ENCODE measurements around the gene NUDT16L1. TPM values are rescaled to one million over a fixed set of nuclear protein-coding genes. Genes with fewer than 3 reads are reported as not detected.
A peak's percentile ranks its signal among the peaks of the same experiment; 100 is the strongest.

NUDT16L1 gene
- polyA plus RNA-seq, 1 donor (not counting 4 experiments of a cell fraction or from before 2014, with no cell fraction given): 23.0 TPM

- Histone ChIP-seq H3K9ac (ENCODE audit: control insufficient read depth, extremely low read depth, insufficient read depth, low read length) (peak overlapping the region; percentile 84), H2AFZ (ENCODE audit: control insufficient read depth, low read length) (peak overlapping the region; percentile 88), H3K79me2 (ENCODE audit: control insufficient read depth, insufficient read depth, low read length) (peaks cover 31% of the 10 kb centered on the region), H3K4me3 (ENCODE audit: control insufficient read depth in 2 of 3, extremely low read depth in 1 of 3, insufficient read depth in 2 of 3, low read depth in 1 of 3, low read length in 3 of 3) (peak overlapping the region; percentile 65 to 86 (median 70)), H3K27me3 (ENCODE audit: control insufficient read depth, extremely low read depth, insufficient read depth, low read length) (peaks cover 3% of the 10 kb centered on the region), H3K27ac (ENCODE audit: control insufficient read depth, insufficient read depth, low read length) (peak overlapping the region; percentile 37), H3K9me1 (ENCODE audit: control insufficient read depth, extremely low read depth, insufficient read depth, low read length) (no peaks in the 10 kb centered on the region), H3K4me2 (ENCODE audit: control insufficient read depth, extremely low read depth, insufficient read depth, low read depth, low read length) (peak overlapping the region; percentile 80), H3K36me3 (ENCODE audit: control insufficient read depth in 2 of 2, extremely low read depth in 1 of 2, insufficient read depth in 2 of 2, low read length in 2 of 2) (peaks cover 14 to 18% of the 10 kb centered on the region in 2 experiments), H3K4me1 (ENCODE audit: control insufficient read depth, extremely low read depth, insufficient read depth, low read length) (peaks cover 5% of the 10 kb centered on the region), H4K20me1 (ENCODE audit: control insufficient read depth, extremely low read depth, insufficient read depth, low read length) (no peaks in the 10 kb centered on the region), H3K9me3 (ENCODE audit: control insufficient read depth, low read depth, low read length) (no peaks in the 10 kb centered on the region)
- no peak for TF ChIP-seq CTCF (optimal IDR thresholded peaks at IDR 0.05 in 1 of 3, IDR thresholded peaks at IDR 0.05 in 1 of 3, conservative IDR thresholded peaks at IDR 0.05 in 1 of 3; ENCODE audit: extremely low read depth in 1 of 3, insufficient read depth in 2 of 3, low read length in 3 of 3)
- DNase-seq (ENCODE audit: low read depth, low spot score) (no peak), FAIRE-seq (no peak)
- dilution Hi-C loops (cut with MboI; ENCODE audit: extremely low pct_ligation_motif_present, low sequenced_read_pairs): no loop called here
Observed at GRCh38 chr16:4733211-4733742, 39.9 kb downstream of the NUDT16L1 start.

GRCh38 chr16:4733747-4734062 is 40.3 kb downstream of the NUDT16L1 start:
- Histone ChIP-seq H2AFZ (ENCODE audit: control insufficient read depth, low read length) (peak overlapping the region; percentile 88), H3K9me1 (ENCODE audit: control insufficient read depth, extremely low read depth, insufficient read depth, low read length) (no peaks in the 10 kb centered on the region), H3K4me1 (ENCODE audit: control insufficient read depth, extremely low read depth, insufficient read depth, low read length) (peaks cover 5% of the 10 kb centered on the region), H3K27me3 (ENCODE audit: control insufficient read depth, extremely low read depth, insufficient read depth, low read length) (peaks cover 3% of the 10 kb centered on the region), H3K36me3 (ENCODE audit: control insufficient read depth in 2 of 2, extremely low read depth in 1 of 2, insufficient read depth in 2 of 2, low read length in 2 of 2) (peaks cover 14 to 15% of the 10 kb centered on the region in 2 experiments), H3K4me3 (ENCODE audit: control insufficient read depth in 2 of 3, extremely low read depth in 1 of 3, insufficient read depth in 2 of 3, low read depth in 1 of 3, low read length in 3 of 3) (peak overlapping the region; percentile 65 to 86 (median 70)), H3K9ac (ENCODE audit: control insufficient read depth, extremely low read depth, insufficient read depth, low read length) (peak overlapping the region; percentile 84), H3K9me3 (ENCODE audit: control insufficient read depth, low read depth, low read length) (no peaks in the 10 kb centered on the region), H4K20me1 (ENCODE audit: control insufficient read depth, extremely low read depth, insufficient read depth, low read length) (no peaks in the 10 kb centered on the region), H3K4me2 (ENCODE audit: control insufficient read depth, extremely low read depth, insufficient read depth, low read depth, low read length) (peak overlapping the region; percentile 80), H3K27ac (ENCODE audit: control insufficient read depth, insufficient read depth, low read length) (peak overlapping the region; percentile 37), H3K79me2 (ENCODE audit: control insufficient read depth, insufficient read depth, low read length) (peaks cover 30% of the 10 kb centered on the region)
- TF ChIP-seq CTCF (optimal IDR thresholded peaks at IDR 0.05 in 1 of 3, IDR thresholded peaks at IDR 0.05 in 1 of 3, conservative IDR thresholded peaks at IDR 0.05 in 1 of 3; ENCODE audit: extremely low read depth in 1 of 3, insufficient read depth in 2 of 3, low read length in 3 of 3): no peak
- TF ChIP-seq EZH2 (IDR thresholded peaks at IDR 0.05; ENCODE audit: low read length): no peak
- DNase-seq (ENCODE audit: low read depth, low spot score): no peak
- FAIRE-seq: no peak
- dilution Hi-C loops (cut with MboI; ENCODE audit: extremely low pct_ligation_motif_present, low sequenced_read_pairs): no loop called here
